Activated CD4-positive, alpha-beta T cell treated with anti-CD3 and anti-CD28 coated beads for 48 hours (primary cell): ENCODE data around the gene CNIH3.
"Not testable (repeated sequence)": the region's sequence is repeated elsewhere in the genome, so short reads cannot be mapped to it uniquely, and the experiment has no call there.

ENCODE experiments used
- DNase-seq: peaks from one replicate; pipeline ENCODE4 v3.0.0-alpha.2; 2020

Gene CNIH3

DNA sequence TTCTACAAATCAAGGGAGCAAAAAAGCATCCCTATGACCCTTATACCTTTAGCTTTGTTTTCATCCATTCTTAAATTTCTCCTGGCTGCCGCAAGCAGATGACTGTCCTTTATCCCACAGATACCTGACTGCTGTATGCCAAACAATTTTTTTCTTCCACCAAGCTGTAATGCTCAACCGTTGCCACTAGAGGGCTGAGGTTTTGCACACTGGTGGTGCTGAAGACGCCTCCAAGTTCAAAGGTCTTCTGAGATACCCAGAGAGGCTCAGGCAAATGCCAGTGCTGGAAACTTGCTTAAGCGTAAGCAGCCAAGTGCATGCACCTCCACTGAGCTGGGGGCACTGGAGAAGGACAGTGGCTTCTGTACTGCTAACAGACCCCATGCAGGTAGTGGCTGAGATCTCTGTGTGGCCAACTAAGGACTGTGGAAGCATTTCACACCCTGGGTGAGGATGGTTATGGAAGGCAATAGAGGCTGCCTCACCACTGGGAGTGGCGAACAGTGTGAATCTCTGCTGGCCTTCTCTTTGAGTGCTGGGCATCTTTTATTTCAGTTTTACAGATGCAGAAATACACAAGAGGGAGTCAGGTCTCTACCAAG lies 28.5 kb downstream of the CNIH3 start:
- peak; percentile 68 for DNase-seq

DNA sequence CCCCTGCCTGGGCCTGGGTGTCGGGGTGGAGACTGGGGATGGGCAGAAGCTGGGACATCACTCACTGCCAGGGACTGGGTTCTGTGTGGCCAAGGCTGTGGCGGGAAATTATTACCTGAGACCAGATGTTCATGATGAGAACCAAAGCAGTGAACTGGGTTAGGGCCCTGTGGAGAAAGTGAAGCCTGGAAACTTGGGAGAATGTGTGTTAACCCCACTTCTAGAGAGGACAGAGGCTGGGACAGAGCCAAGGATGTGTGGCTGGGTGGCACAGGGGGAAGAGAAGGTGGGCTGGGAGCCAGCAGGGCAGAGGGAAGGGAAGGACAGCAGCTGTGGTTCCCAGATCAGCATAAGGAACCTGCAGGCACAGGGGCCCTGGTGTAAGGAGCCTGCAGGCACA lies 31.3 kb downstream of the CNIH3 start:
- DNase-seq = no peak

DNA sequence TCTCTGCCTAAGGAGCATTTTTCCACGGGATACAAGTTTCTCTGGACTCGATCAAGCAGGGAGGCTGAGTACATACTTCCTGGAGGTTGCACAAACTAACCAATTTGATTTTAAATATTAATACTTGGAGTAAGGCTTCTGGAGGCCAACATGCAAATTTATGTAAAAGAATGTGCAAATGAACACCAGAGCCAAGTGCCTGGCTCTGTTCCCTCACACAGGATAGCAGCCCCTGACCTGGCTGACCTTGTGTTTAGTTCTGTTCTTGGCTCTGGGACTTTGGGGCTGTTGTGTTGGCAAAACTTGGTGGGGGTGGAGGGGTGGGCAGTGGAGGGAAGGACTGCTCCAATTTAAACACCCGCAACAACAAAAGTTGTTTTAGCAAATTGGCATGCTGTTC lies 34.2 kb downstream of the CNIH3 start:
- no peak for DNase-seq

DNA sequence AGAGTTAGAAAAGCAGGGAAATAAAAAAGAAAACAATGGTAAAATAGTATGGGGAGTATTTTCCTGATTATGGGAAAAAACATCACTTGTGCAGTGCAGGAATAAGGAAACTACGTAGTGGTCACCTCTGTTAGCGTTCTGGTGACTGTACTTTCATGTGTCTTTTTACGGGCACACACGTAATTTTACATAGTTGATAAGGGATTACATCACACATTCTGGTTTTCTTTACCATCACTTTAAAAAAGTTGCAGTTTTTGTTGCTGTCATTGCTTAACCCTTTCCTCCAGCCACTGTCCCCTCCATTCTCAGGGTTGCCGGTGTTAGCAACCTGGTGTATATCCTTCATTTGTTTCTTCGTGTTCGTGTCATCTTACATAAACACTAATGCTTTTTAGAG lies 35.1 kb downstream of the CNIH3 start:
- no peak for DNase-seq

DNA sequence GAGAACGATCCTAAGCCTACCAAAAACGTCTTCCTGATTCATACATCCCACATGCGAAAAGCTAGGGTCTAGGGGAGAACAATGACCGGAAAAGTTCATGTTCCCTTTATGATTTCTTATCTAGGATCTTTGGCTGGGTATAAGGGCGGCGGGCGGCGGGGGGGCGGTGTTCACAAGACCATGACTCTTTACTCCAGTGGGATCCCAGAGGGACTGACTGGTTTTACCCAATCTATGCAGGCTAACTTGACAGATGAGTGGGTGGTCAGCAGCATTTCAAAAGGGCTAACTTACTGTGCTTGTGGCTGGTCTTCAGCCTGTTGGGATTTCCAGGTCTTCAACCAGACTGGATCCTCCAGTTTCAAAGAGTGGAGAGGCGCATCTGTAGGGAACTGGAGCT lies 40.3 kb downstream of the CNIH3 start:
- DNase-seq = no peak

DNA sequence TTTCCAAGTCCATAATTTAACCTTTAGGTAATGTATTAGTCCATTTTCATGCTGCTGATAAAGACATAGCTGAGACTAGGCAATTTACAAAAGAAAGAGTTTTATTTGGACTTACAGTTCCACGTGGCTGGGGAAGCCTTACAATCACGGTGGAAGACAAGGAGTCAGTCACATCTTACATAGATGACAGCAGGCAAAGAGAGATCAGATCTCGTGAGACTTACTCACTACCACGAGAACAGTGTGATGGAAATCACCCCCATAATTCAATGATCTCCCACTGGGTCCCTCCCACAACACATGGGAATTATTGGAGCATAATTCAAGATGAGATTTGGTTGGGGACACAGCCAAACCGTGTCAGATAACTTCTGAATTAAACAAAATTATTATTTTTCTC lies 44.0 kb downstream of the CNIH3 start:
- no peak for DNase-seq

DNA sequence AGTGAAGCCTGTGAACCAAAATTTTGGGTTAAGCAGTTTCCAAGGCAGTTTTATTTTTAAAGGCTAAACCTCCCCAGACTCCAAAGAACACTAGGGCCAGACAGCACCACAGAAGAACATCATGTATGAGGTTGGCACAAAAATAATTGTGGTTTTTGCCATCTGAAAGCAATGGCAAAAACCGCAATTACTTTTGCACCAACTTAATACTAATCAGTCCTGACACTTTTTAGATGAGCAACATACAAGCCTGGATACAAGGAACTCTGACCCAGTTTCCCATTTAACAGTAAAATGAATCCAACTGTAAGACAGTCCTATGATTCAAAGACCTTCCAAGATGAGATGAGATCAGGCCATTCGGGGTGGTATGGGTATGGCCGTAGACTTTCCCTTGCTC lies 46.8 kb downstream of the CNIH3 start:
- DNase-seq = no peak

DNA sequence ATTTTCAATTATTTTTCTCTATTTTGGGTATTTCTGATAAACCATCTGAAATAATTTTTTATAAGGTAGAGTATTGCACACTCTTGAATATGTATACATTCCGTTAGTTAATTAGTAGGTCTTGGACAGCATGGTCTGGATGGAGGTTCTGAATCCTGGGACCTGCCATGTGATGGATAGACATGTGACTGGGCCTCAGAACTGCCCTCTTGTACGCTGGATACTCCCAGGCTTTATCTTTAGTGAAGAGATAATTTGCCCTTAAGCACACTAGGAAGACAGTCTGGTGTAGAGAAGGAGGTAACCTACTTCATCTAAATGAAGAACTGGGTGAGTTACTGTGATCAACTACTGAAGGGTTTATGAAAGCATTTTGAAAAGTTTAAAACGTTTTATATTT lies 48.9 kb downstream of the CNIH3 start:
- no peak for DNase-seq

DNA sequence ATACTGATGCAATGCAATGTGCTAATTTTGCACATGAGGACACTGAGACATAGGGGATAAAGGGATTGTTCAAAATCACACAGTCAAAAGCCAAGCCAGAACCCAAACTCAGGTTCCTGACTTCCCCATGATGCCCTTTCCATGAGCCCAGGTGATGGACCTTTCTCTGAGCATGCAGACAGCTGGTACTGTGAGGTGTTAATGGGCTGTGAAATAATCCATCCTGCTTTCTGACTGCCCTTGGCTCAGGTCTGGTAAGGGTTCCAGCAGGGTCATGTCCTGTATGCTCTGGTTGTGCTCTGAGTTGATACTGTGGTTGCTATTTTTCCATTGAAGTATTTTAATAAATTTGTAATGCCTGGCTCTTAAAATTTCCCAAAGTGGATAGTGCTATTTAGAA lies 50.0 kb downstream of the CNIH3 start:
- no peak for DNase-seq

DNA sequence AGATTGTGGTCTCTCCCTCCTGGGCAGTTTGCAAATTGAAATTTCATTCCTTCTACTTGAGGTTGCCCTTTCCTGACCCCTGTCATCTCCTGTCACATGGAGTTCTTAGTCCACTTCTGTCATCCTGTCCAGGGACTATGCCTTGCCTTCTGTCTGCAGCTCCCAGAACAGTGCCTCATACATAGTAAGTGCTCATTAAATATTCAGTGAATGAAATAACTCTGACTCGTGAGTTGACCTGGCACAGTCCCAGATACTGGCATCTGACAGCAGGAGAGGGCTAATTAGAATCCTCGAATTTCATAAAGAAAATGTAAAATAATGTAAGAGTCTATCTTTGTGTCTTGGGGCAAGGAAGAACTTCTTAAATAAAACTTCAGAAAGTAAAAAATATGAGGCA lies 50.8 kb downstream of the CNIH3 start:
- DNase-seq = no peak

DNA sequence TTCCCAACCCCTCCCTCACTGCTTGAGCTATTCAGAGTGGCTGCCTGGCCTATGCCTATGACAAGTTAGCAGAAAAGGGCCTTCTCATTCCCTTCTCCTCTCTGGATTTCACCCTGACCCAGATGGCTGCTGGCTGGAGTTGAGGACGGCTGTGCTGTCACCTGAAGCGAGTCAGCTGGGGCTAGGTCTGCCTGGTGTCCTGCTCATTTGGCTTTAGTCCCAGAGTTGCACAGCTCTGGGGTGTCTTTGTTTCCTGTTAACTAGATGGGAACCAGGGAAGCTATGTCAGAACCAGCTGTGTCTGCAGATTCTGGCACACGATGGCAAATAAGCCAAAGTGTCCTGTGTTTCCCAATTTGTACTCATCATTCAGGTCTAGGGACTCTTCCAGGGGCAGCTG lies 52.9 kb downstream of the CNIH3 start:
- DNase-seq = no peak

DNA sequence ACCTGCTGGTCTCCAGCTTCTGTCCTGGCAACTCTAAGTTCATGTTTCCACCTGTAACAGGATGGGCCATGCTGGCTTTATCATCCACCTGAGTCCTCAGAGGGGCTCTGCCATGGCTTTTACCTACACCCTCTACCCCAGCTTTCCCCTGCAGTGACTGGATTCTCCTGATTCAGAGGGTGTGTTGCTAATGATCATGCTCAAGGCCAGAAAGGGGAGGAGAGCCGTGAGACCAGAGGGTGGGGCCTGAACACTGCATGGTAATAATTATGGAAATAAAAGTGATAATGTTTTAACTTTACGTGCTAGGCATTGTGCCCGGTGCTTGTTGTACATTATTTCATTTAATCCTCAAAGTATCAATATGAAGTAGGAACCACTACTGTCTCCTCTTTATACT lies 53.3 kb downstream of the CNIH3 start:
- DNase-seq = no peak

DNA sequence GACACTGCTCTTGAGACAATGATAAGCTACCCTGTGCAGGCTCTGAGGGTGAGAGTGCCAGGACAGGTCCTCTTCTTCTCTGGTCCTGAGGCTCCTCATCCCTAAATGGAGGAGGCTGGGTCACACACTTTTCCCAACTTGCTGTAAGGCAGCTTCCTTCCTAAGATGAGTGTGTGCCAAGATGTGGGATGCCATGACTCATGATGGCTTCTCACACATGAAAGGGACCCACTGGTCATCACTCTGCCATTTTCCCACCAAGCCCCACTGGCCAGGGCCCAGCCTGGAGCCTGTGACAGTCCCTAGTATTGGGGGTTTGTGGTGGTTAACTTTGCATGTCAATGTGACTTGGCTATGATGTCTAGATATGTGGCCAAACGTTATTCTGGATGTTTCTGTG lies 54.4 kb downstream of the CNIH3 start:
- no peak for DNase-seq

DNA sequence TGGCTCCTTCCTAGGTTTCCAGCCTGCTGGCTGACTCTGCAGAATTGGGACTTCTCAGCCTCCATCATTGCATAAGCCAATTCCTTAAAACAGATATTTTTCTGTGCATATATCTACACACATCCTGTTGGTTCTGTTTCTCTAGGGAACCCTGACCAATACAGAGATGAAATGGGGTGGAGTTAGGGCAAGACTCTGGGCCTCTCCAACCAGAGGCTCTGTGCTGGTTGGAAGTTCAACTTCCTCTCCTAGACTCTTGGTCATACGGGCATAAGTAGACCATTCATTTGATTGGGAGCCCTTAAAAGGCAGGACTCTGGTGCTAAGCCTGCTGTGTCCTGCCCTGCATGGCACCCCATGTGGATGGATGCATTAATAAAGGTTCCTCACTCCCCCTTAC lies 55.0 kb downstream of the CNIH3 start:
- no peak for DNase-seq

DNA sequence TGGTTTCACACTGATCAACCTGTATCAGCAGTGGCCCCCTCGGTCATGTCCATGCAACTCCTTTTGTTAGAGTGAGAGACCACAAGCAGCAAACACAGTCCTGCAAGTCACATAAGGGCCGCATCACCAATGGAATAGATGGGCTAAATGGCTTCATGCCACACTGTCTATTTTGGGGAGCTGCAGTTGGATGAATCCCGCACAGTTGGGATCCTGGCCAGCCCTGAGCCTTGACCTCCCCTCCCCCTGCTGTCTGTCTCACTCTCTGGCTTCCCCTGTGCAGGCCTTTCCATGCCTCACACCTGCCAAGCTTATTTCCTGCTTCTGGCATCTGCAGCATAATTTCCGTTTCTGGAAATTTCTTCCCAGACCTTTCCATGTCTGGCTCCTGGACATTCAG lies 57.0 kb downstream of the CNIH3 start:
- DNase-seq = no peak

DNA sequence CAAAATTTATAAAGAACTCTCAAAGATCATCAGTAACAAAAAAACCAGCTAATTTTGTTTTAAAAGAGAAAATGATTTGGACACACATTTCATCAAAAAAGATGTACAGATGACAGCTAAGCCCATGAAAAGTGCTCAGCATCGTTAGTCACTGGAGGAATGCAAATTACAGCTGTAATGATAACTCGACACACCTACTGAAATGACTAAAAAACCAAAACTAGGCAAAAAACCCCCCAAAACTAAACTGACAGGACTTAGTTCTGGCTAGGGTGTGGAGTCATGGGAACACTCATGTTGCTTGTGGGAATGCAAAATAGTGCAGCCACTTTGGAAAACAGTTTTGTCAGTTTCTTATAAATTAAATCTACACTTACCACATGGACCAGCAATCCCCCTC lies 59.5 kb downstream of the CNIH3 start:
- DNase-seq = no peak

DNA sequence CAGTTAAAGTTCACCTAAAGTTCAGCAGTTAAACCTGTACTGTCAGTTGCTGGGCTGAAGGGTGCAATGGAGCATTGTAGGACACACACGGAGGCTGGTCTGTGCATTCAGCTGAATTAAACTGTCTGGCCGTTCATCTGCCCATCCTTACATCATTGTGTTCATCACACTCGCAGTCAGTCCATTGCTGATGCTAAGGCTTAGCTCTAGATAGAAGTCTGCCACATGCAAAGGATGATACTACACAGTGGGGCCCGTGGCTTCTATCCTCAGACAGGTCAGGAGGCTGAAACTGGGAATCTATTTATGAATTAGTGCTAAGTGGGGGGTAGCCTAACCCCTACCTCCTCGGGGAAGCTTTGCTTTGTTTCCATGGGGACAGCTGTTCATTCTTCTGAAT lies 60.4 kb downstream of the CNIH3 start:
- no peak for DNase-seq

DNA sequence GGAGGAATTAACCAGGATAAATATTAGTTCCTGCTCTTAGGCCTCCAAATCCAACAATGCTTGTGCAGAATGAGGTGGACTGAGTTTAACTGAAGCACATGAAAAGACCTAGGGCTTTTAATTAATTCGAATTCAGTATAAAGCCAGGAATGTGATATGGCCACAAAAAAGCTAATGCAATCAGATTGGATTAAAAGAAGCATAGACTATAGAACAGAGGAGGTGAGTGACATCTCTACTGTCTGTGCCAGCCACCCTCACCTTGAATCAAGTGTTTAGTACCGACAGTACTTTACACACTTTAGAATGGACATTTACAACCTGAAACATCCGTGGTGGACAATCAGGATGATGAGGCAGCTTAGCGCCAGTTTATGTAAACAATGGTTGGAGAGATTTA lies 62.1 kb downstream of the CNIH3 start:
- DNase-seq = no peak

DNA sequence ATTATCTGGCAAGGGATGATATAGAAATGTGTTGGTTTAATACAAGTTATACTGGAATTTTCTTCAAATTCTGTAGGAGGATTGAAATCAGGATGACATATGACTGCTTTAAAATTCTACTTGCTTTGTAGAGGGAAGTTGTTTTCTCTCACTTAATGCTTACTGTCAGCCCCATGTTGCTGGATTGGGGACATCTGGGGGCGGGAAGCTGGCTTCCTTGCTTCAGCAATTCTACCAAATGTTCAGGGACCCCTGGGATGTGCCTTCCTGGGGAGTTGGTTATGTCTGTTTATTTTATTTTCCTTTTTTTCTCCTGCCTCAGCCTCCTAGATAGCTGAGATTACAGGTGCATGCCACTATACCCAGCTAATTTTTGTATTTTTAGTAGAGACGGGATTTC lies 63.5 kb downstream of the CNIH3 start:
- DNase-seq = no peak

DNA sequence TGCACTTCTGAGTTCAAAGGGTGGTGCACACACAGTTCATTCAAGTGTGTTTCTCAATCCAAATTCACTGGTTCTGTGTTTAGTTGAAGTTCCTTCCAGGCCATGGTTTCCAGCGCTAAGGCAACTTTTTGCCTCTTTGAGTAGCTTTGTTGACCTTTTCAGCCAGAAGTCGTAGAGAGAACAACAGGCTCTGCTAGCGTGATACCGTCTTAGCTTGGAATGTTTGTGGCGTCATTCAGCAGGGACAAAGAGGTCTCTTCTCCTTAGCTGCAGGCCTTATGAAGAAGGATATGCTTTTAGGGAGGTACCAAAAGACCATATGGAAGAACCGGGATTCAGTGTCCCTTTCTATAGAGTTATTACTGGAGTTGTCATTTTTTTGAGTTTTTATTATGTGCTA lies 65.7 kb downstream of the CNIH3 start:
- no peak for DNase-seq

DNA sequence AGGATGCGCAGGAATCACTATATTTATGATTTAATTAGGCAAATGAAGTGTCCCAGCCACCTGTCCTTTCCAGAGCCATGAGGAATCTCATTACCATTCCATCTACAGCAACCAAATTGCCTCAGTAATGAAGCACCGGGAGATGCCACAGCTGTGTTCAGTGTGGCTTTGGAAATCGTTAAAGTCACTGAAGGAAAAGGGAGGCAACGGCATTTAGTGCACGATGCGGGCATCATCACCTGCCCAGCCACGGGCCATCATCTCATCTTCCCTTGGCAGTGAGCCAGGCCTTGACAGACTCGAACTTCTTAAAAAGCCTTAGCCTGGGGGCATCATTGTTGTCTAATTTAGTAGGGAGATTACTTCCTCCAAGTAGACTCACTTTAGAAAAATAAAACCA lies 67.8 kb downstream of the CNIH3 start:
- no peak for DNase-seq

DNA sequence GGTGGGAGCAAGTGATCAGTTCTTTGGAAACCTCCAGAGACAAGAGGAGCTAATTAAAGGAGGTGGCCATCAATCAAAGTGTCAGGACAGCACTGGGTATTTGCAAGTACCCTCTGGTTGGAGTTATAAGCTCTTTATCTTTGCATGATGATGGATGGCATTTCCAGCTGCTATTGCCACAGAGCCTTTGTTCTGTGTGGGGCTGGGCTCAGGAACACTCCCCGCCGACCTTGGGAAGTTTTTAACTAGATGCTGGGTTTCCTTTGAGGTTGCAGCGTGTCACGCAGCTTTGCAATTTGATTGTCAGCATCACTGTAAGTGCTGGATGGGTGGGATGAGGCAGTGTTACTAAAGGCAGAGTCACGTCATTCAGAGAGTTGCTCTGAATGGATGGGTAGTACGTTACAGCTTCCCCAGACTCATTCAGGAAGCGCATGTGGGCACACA lies 68.9 kb downstream of the CNIH3 start:
- no peak for DNase-seq

DNA sequence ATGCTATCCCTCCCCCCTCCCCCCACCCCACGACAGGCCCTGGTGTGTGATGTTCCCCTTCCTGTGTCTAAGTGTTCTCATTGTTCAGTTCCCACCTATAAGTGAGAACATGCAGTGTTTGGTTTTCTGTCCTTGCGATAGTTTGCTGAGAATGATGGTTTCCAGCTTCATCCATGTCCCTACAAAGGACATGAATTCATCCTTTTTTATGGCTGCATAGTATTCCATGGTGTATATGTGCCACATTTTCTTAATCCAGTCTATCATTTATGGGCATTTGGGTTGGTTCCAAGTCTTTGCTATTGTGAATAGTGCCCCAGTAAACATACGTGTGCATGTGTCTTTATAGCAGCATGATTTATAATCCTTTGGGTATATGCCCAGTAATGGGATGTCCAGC lies 70.0 kb downstream of the CNIH3 start:
- DNase-seq = not testable (repeated sequence)

DNA sequence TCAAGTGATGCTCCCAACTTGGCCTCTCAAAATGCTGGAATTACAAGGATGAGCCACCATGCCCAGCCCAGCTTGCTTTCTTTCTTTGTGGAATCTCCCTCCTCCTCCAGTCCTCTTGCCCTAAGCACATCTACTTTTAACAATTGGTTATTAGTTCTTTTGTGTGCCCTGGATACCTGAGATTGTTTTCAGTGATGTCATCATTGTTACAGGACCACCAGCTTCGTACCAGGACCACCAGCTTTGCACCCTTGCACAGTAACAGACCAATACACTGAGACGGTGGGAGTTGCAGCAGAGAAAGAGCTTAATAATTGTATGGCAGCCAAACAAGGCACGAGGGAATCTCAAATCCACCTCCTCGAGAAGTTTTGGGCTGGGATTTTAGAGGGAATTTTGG lies 71.3 kb downstream of the CNIH3 start:
- no peak for DNase-seq

DNA sequence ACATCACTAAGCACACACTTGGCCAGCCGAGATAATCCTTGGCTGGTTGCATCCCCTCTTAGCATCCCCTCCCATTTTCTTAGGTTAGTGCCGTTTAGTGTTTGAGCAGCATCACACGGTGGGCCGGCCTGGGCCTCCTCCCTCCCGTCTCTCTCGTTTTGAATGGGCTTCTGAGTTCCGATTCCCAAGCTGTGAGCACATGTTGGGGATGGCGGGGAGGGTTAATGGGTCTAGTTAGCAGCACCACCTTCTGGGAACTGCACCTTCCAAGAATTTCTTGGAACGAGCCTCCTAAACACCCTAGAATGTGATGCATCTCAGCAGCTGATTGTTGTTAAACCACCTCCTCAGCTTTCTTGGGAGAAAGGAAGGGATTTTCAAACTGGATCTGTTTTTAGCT lies 73.3 kb downstream of the CNIH3 start:
- no peak for DNase-seq

DNA sequence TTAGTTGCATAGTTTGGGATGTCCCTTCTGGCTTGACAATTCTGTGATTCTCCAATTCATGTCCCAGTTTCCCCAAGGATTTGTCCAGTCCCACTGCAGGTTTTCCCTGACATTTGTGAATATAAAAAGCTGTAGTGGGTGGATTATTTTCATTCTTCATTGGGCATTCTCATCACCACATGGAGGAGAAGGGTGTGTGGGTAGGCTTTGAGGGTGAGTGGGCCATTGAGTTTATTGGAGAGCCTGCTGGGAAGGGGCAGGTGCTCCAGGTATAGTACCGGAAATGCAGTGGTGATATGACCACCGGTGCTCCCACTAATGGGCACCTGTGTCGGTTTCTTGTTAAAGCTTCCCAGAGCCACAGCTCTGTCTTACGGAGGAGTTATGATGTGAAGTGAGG lies 74.5 kb downstream of the CNIH3 start:
- DNase-seq = no peak
